HUDEP-2 (cell line): Measurements from ENCODE around the gene SAMD4B.
"Not testable (repeated sequence)": the region's sequence is repeated elsewhere in the genome, so short reads cannot be mapped to it uniquely, and the experiment has no call there.

Experiments used
- DNase-seq, 76 experiments: peaks; one replicate each; lab custom pipeline; 2025; ENCODE audit not compliant: unreplicated experiment in 76 of 76; lab: John Stamatoyannopoulos, UW

The SAMD4B gene

DNA sequence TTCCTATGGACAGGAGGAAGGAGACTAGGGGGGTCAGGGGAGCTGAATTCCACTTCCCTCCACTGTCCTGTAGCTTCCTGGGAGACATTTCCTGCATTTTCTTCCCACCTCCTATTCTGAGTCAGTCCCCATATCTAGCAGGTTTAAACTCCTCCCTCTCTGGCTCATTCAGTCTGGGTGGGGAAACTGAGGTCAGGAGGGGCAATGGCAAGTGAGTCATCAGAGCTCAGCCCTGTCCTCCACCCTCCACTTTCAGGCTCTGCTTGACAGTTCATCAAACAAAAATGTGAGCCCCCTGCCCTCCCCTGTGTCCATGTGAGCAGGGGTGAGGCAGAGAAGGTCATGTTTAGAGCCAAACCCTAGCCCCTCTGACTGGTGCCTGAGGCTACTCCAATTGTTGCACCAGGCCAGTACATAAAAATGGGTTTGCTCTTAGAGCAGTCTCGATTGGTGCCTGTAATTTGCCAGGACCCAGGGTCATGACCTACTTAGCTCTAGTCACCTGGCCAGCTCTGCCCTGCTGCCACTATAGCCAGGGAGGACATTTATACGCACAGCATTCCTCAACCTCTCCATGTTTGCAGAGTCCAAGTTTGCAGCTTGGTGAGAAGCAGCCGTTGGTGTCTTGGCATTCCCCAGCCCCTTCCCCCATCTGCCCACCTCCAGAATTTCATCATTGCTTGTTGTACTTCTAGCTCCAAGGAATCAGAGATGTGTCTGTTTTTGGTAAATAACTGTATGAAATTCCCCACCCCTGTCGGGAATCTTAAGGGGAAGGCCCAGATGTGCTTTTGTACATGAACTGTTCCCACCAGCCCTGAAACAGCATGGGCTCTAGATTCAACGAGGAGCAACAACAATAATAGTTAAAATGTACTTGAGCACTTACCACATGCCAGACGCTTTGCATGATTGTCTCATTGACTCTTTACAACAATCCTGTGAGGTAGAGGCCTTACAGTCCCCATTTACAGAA, 20.7 kb downstream of the SAMD4B start:
- DNase-seq, result no peak

DNA sequence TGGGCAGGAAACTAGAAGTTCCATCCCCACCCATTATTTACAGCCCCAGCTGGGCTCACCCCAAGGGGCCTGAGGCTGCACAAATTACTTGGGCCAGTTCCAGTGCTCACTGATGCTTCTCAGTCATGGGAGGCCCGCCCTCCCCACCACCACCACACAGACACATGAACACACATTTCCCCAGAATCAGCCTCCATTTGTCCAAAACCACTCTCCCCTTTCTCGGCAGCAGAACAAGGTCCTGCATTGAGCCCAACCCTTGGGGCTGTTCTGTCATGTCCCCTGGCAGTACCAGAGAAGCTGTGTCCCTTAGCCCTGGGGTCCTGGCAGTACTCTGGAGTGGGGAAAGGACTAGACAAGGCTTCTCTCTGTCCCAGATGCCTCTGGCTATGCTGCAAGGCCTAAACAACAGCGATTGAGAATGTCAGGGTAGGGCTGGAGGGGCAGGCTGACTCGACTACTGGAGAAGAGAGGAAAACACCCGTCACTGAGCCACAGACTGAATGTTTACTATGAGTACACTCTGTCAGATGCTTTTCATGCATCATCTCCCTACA, 21.8 kb downstream of the SAMD4B start:
- DNase-seq, result peak in 31 of 76 experiments; percentile 12 to 68 (median 31)

DNA sequence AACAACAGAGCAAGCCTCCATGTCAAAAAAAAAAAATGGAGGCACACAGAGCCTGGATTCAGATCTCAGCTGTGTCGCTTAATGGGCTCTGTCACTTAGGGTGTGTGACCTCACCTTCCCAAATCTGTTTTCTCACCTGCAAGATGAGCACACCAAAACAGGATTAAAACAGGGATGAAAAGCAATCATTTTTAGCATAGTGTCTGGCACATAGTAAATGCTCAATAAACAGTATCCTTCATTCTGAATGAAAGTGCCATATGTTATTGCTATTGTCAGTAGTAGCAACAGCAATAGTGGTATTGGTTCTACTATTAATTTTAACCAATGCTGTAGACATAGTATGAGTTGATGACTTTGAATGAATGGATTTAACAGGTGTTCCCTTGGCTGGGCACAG, 23.3 kb downstream of the SAMD4B start:
- DNase-seq, result no peak

DNA sequence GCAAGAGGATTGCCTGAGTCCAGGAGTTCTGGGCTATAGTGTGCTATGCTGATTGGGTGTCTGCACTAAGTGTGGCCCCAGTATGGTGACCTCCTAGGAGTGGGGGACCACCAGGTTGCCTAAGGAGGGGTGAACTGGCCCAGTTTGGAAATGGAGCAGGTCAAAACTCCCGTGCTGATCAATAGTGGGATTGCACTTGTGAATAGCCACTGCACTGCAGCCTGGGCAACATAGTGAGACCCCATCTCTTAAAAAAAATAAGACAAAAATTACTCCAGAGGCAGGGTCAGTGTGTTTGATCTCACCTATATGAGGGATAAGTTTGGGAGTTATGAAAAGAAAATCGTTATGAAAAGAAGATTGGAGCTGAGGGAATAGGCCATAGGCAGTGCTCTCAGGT, 27.0 kb downstream of the SAMD4B start:
- DNase-seq, result no peak

- DNase-seq, result no peak
Measured at GRCh38 chr19:39370735-39371134, 28.5 kb downstream of the SAMD4B start.

DNA sequence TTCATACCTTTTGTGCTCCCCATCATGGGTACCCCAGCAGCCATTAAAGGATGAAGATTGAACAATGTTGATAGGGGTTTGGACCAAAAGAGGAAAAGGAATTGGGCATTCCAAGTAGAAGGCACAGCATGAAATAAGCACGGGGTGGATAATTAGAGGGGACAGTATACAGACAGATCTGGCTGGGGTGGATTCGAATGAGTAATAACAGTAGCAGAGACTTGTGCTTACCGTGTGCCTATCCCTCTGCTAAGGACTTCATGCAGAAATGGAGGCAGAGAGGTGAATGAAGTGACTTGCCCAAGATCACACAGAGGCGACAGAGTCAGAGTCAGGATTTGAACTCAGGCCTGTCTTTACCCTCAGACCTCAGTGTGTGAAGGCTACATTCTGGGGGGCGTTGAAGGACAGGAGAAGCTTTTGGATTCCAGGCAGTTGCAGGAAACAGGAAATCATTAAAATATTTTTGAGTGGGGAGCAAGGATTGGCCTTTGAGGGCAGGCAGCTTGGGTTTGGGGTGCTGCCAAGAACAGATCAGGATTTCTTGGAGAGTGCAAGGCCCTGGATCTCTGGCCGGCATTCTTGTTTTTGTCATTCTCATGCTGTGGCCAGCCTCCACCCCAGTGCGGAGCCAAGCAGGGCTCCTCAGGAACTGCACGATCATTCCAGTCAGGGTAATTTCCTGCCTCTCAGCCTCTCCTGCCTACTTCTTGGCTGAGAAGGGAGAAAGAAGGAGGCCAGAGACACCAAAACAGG, 30.0 kb downstream of the SAMD4B start:
- DNase-seq, result no peak

GRCh38 chr19:39372941-39373340, 30.7 kb downstream of the SAMD4B start:
- no peak for DNase-seq

GRCh38 chr19:39375929-39376328, 33.7 kb downstream of the SAMD4B start:
- DNase-seq, result no peak

DNA sequence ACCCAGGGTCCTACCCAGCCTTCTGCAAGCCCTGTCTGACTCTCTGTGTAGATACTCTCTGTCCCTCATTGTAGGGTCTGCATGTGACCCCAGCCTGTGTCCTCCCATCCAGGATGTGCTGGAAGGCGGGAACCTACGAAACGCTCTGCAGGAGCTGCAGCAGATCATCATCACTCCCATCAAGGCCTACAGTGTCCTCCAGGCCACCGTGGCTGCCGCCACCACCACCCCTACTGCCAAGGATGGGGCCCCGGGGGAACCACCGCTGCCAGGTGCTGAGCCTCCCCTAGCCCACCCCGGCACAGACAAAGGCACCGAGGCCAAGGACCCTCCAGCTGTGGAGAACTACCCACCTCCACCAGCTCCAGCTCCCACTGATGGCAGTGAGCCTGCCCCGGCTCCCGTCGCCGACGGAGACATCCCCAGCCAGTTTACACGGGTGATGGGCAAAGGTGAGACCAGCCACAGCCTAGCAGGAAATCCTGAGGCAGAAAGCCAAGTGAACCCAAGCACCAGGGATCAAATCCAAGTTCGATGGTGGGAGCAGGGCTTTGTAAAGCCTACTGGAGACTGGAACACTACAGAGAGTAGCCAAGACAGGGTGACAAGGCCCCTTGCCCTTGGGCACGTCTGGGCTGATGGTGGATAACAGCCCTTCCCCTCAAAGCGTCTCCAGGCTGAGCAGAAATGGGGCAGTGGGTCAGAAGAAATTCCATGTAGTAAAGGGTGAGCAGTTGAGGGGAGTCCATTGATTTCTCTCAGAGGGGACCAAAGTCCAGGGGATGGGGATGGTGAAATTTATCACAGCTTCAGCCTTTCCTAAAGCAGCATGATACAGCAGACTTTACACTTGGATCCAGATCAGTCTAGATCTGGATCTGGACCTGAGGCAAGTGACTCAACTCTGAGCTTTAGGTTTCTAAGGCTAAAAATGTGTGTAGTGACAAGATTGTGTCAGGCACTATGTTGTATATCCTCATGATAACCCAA, 35.4 kb downstream of the SAMD4B start:
- no peak for DNase-seq

DNA sequence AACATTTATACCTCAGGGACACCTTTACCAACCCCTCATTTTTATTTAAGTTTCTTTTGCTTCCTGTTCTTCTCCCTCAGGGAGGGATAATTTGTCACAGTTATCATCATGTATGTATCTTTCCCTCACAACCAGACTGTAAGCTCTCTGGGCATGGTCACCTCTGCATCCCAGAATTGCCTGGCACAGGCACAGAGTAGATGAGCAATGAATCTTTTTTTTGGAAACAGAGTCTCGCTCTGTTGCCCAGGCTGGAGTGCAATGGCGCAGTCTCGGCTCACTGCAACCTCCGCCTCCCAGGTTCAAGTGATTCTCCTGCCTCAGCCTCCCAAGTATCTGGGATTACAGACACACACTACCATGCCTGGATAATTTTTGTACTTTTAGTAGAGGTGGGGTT, 37.1 kb downstream of the SAMD4B start:
- DNase-seq, result not testable (repeated sequence)

DNA sequence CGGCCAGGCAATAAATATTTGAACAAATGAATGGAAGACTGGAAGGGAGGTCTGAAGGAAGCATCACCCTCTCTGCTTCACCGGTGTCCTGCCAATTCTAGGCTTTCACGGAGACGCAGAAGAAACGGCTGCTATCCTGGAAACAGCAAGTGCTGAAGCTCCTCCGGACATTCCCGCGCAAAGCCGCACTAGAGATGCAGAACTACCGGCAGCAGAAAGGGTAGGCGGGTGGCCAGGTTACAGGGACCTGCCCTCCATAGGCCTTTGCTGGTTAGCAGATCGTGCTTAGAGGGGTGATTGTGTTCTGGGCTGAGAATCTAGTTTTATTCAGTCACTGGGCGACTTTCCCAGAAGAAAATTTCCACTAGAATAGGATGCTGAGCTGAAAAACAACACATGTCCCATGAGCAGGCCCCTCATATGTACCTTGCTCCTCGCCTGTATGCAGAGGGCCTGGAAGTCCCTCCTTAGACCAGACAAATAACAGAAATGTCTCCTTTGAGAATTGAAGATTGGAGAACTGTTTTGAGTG, 37.7 kb downstream of the SAMD4B start:
- DNase-seq, result no peak

DNA sequence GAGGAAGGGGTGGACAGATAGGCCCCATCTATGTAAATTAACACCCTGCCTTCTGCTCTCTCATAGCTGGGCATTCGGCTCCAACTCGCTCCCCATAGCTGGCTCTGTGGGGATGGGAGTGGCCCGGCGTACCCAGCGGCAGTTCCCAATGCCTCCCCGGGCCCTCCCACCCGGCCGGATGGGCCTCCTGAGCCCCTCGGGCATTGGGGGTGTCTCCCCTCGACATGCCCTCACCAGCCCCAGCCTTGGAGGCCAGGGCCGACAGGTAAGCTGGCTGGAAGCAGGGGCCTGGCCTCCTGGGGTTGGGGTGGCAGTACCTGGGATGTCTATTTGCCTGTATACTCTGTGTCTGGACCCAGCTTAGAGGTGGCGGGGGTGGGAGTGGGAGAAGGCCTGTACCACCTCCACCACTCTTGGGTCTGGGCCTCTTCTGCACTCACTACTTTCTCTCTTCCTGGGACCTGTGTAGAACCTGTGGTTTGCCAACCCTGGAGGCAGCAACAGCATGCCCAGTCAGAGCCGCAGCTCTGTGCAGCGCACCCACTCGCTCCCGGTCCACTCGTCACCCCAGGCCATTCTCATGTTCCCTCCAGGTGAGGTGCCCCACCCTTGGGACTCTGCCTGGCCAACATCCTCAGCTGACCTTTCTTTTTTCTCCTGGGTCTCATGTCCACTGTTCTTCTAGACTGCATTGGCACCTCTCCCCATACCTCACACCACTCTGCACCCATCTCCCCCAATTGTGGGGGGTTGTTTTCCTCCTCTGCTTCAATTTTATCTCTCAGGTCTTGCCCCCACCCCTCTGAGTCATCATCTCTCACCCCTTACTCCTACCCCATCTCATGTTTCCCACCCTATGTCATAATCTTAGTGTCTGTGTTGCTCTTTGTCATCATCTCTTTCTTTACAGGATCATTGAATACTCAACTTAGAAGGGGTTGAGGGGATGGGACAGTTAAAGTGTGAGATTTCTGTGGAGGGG, 38.6 kb downstream of the SAMD4B start:
- no peak for DNase-seq

DNA sequence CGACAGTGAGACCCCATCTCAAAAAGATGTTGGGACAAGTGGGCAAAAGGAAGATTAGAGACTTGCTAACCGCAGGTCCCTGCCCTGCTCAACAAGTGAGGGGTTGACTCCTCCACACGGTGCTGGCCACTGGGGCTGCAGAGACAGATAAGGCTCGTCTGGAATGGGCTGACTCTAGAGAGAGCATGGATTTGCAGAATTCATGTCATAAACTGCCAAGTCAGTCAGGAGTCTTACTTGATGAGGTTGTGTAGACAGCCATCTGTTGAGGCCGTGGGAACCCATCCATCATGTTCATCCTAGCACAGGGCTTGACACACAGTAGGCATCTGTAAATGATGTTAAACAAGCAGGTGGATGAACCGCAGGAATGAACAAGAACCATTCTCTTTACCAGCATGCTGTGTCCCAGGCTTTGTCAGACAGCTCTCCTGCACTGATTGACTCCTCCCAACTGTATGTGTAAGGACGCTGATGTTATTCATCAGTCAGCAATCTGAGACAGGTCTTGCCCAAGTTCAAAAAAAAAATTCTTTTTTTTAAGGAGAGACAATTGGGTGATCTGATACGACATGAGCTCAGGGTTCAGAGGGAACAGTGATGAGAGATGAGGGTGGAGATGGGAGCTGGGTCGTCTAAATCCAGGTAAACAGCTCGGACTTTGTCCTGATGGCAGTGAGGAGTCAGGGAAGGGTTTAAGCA, 39.8 kb downstream of the SAMD4B start:
- DNase-seq, result peak in 72 of 76 experiments; percentile 41 to 91 (median 76)

DNA sequence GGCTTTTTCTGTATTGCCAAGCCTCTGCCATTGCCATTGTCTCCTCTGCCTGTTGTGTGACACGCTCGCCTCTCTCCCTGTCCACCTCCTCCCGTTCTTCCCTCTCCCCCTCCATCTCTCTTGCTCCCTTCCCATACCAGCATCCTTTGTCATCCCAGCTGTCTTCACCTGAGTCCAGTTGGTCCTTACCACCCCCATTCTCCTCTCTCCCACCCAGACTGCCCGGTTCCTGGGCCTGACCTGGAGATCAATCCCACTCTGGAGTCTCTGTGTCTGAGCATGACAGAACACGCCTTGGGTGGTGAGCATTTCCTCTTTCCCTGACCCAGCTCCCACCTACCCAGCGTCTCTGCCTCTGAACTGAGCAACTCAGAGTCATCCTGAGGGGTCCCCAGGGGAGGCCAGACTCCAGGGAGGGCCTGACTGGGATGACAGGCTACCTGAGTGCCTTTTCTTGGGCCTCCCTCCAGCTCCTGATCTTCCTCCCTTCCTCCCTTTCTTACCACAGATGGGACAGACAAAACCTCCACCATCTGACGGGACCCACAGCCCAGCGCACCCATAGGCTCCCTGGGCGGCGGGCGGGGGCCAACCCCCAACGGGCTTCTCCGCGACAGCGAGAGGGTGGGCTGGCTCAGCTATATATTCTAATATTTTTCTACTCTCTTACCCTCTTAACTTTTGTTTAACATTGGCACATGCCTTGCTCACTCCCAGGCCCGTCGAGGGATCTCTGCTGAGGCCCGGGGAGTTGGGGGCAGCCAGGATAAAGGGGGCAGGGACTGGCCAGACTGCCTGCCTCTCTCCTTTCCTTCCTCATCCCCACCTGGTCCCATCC, 41.0 kb downstream of the SAMD4B start:
- DNase-seq, result no peak

DNA sequence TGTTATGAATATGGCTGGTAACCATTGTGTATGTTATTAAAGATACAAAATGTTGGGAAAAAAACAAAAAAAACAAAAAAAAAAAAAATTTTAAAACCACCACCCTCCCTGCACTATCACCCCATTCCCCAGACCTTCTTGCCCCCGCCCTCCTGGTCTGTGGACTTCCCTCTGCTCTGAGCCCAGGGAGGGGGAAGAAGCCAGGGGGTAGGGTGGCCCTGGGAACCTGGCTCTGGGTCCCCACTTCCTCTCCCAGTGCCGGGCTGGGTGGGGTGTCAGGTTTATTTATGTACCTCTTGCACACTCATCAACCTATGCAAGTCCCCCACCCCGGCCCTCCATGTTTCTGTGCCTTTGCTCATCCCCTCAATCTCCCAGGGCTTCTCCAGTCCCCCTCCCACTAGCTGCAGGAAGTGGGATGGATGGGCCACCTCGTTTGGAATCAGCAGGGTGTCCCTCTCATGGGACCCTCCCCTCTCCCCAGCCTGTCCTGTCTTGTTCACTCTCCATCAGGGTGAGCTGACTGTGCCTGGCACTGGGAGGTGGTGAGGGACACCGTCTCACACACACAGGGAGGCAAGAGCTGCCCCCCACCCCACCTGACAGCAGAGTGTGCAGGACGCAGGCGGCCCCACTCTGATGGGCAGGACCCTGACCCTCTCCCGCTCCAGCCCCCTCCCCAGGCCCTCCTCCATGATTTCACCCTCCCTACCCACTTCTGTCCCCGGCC, 42.8 kb downstream of the SAMD4B start:
- no peak for DNase-seq

- no peak for DNase-seq
Measured at GRCh38 chr19:39385629-39386411, 43.6 kb downstream of the SAMD4B start.
